ENCODE measurements around the gene NCKAP5. TPM values are rescaled to one million over a fixed set of nuclear protein-coding genes. Genes with fewer than 3 reads are reported as not detected.

Gene NCKAP5
- total and polyA plus RNA-seq, 2 donors (not counting 1 experiment from before 2014, with no cell fraction given), result not detected

DNA sequence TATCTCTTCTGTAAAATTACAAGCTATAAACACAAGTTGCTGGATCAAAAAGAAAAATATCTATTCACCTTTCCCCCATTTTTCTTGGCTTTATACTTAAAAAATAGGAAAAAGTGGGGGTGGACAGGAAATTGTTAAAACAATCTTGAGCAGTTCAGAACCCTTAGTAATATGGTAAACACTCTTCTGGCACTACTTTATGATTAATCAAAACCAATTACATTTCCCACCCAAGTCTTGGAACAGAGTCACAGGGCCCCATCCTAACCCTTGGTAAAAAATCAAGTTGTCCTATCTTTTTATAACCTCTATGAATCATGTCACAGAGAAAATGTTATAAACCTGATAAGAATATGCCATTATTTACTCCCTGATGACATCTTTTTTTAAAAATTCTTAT is 570.0 kb downstream of the NCKAP5 start:
- H3K9me3 Mint-ChIP-seq (ENCODE audit: insufficient read depth), result peaks cover 9% of the 10 kb centered on the region
- no peak overlapping the region for H3K27ac Mint-ChIP-seq
- no peak overlapping the region for H3K4me3 Mint-ChIP-seq
- no peaks in the 10 kb centered on the region for H3K27me3 Mint-ChIP-seq
- Histone ChIP-seq H3K36me3 (replicated peaks in 1 of 2; ENCODE audit: control extremely low read depth in 1 of 2, control insufficient read depth in 1 of 2, extremely low read depth in 1 of 2, insufficient read depth in 2 of 2, low read length in 1 of 2) (no peaks in the 10 kb centered on the region), H2AFZ (ENCODE audit: insufficient read depth, low read depth, low read length, poor library complexity, severe bottlenecking) (no peak overlapping the region), H3K9ac (ENCODE audit: low read length) (no peak overlapping the region), H3K9me3 (ENCODE audit: control extremely low read depth in 1 of 3, control insufficient read depth in 2 of 3, insufficient read depth in 1 of 3, low read length in 2 of 3) (peaks cover 0 to 2% (median 0%) of the 10 kb centered on the region in 3 donors), H3K4me1 (ENCODE audit: control insufficient read depth in 2 of 2, insufficient read depth in 2 of 2, low read length in 2 of 2) (no peaks in the 10 kb centered on the region), H3K4me3 (ENCODE audit: control extremely low read depth in 1 of 5, extremely low read depth in 1 of 5, insufficient read depth in 1 of 5, low read depth in 2 of 5, low read length in 4 of 5) (no peak overlapping the region), H4K20me1 (ENCODE audit: control insufficient read depth, insufficient read depth, low read length, poor library complexity, severe bottlenecking) (no peaks in the 10 kb centered on the region), H3K79me2 (ENCODE audit: control insufficient read depth, insufficient read depth, low read length) (no peaks in the 10 kb centered on the region), H3K4me2 (replicated peaks; ENCODE audit: low read depth, low read length, poor library complexity, severe bottlenecking) (no peak overlapping the region), H3K27me3 (replicated peaks in 1 of 4; ENCODE audit: control extremely low read depth in 1 of 4, control insufficient read depth in 3 of 4, insufficient read depth in 4 of 4, low read length in 3 of 4) (no peaks in the 10 kb centered on the region), H3K27ac (ENCODE audit: low read length in 2 of 2) (no peak overlapping the region)
- DNase-seq, result no peak
- ChIA-PET CTCF (no interaction called here), POLR2A (no interaction called here)
- TF ChIP-seq EZH2 (IDR thresholded peaks at IDR 0.05; ENCODE audit: borderline replicate concordance, insufficient read depth, low read depth, low read length, poor library complexity, severe bottlenecking), result no peak
- TF ChIP-seq, protein P1, sequence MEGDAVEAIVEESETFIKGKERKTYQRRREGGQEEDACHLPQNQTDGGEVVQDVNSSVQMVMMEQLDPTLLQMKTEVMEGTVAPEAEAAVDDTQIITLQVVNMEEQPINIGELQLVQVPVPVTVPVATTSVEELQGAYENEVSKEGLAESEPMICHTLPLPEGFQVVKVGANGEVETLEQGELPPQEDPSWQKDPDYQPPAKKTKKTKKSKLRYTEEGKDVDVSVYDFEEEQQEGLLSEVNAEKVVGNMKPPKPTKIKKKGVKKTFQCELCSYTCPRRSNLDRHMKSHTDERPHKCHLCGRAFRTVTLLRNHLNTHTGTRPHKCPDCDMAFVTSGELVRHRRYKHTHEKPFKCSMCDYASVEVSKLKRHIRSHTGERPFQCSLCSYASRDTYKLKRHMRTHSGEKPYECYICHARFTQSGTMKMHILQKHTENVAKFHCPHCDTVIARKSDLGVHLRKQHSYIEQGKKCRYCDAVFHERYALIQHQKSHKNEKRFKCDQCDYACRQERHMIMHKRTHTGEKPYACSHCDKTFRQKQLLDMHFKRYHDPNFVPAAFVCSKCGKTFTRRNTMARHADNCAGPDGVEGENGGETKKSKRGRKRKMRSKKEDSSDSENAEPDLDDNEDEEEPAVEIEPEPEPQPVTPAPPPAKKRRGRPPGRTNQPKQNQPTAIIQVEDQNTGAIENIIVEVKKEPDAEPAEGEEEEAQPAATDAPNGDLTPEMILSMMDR (IDR thresholded peaks at IDR 0.05), result no peak
- intact Hi-C loops (cut with micrococcal nuclease), result no loop called here
- no peaks in the 10 kb centered on the region for H3K4me1 Mint-ChIP-seq
- no peak for ATAC-seq (ENCODE audit: low read depth)

DNA sequence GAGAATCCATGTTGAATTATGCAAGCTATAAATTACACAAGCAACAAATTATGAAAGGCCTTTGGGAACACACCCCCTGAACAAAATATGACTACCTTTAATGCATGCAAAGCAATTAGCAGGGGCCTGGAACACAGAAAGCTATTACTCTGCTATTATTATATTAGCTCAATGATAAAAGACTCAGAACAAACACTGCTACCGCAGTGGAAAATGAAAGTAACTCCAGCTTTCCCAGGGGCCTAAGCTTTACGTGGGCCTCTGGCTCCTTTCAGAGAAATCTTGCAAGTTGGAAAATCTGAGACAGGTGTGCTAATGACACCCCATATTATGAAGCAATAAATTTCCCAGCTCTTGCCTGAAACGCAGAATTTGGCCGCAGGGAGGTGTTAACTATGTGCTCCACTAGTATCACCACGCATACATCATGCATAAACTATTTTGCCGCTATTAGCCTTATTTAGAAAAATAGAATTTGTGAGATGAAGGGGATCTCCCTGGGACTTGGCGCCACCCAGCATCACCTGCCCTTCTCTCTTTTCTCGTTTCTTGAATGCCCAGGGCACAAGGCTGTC is 576.7 kb downstream of the NCKAP5 start:
- H3K4me3 Mint-ChIP-seq, result no peak overlapping the region
- no peaks in the 10 kb centered on the region for H3K36me3 ChIP-seq (replicated peaks in 1 of 2; ENCODE audit: control extremely low read depth in 1 of 2, control insufficient read depth in 1 of 2, extremely low read depth in 1 of 2, insufficient read depth in 2 of 2, low read length in 1 of 2)
- no peak overlapping the region for H2AFZ ChIP-seq (ENCODE audit: insufficient read depth, low read depth, low read length, poor library complexity, severe bottlenecking)
- H3K9me3 Mint-ChIP-seq (ENCODE audit: insufficient read depth), result peaks cover 5% of the 10 kb centered on the region
- H4K20me1 ChIP-seq (ENCODE audit: control insufficient read depth, insufficient read depth, low read length, poor library complexity, severe bottlenecking), result no peaks in the 10 kb centered on the region
- no peaks in the 10 kb centered on the region for H3K27me3 ChIP-seq (replicated peaks in 1 of 4; ENCODE audit: control extremely low read depth in 1 of 4, control insufficient read depth in 3 of 4, insufficient read depth in 4 of 4, low read length in 3 of 4)
- no peaks in the 10 kb centered on the region for H3K4me1 Mint-ChIP-seq
- no peak for TF ChIP-seq EZH2 (IDR thresholded peaks at IDR 0.05; ENCODE audit: borderline replicate concordance, insufficient read depth, low read depth, low read length, poor library complexity, severe bottlenecking)
- TF ChIP-seq, protein P1 (IDR thresholded peaks at IDR 0.05), result no peak
- no peak overlapping the region for H3K9ac ChIP-seq (ENCODE audit: low read length)
- no peak overlapping the region for H3K27ac ChIP-seq (ENCODE audit: low read length in 2 of 2)
- no CpG with 5 or more reads among the region's 8 CpGs for WGBS (ENCODE audit: insufficient coverage)
- no peaks in the 10 kb centered on the region for H3K79me2 ChIP-seq (ENCODE audit: control insufficient read depth, insufficient read depth, low read length)
- ATAC-seq (ENCODE audit: low read depth) (no peak), DNase-seq (no peak)
- no peak overlapping the region for H3K4me2 ChIP-seq (replicated peaks; ENCODE audit: low read depth, low read length, poor library complexity, severe bottlenecking)
- peaks cover 0 to 4% (median 0%) of the 10 kb centered on the region in 3 donors for H3K9me3 ChIP-seq (ENCODE audit: control extremely low read depth in 1 of 3, control insufficient read depth in 2 of 3, insufficient read depth in 1 of 3, low read length in 2 of 3)
- no peak overlapping the region for H3K4me3 ChIP-seq (ENCODE audit: control extremely low read depth in 1 of 5, extremely low read depth in 1 of 5, insufficient read depth in 1 of 5, low read depth in 2 of 5, low read length in 4 of 5)
- intact Hi-C loops (cut with micrococcal nuclease), result no loop called here
- ChIA-PET CTCF (no interaction called here), POLR2A (no interaction called here)
- no peaks in the 10 kb centered on the region for H3K27me3 Mint-ChIP-seq
- H3K4me1 ChIP-seq (ENCODE audit: control insufficient read depth in 2 of 2, insufficient read depth in 2 of 2, low read length in 2 of 2), result no peaks in the 10 kb centered on the region
- no peak overlapping the region for H3K27ac Mint-ChIP-seq
